HG03378 (cell line): ENCODE measurements around the gene PRKRIP1.
A peak's percentile ranks its signal among the peaks of the same experiment; 100 is the strongest.
"Not testable (repeated sequence)": the region's sequence is repeated elsewhere in the genome, so short reads cannot be mapped to it uniquely, and the experiment has no call there.

ENCODE experiments used
- ATAC-seq: cut with Tn5 transposase; IDR thresholded peaks from one replicate; pipeline ENCODE4 v1.9.1; 2021; ENCODE audit warnings: mild to moderate bottlenecking, moderate library complexity; ENCODE audit not compliant: unreplicated experiment

The PRKRIP1 gene

GRCh38 chr7:102403563-102403962, 7.4 kb downstream of the PRKRIP1 start:
- ATAC-seq: no peak

DNA sequence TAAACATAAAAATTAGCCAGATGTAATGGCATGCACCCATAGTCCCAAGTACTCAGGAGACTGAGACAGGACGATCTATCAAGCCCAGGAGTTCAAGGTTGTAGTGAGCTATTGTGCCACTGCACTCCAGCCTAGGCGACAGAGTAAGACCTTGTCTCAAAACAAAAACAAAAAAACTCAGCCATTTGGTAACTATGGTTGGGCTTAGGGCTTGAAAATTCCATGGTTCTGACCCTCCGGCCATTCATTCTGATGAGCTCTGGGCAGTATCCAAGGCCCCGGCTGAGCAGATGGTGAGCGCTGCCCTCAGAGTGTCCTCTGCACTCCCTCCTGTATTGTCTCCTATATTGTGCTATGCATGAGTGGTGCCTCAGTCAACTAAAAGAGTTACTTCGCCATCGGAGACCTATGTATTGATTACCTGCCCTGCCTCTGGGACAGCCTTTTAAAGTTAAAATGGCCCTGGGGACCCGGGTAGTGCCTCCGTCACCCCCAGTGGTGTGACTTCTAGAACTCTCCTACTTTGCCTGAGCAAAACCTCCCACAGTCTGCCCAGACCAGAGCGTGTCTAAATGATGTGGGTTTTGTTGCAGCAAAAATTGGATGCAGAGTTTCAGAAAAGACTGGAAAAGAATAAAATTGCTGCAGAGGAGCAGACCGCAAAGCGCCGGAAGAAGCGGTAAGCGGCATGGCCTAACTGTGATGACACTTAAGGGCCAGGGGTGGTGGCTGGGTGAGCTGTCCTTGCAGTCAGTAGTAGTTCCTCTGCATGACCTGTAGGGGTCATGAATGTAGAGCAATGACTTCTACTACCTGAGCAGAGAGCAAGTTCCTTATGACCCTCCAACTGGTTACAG, 8.1 kb downstream of the PRKRIP1 start:
- ATAC-seq: peak; percentile 69

- not testable (repeated sequence) for ATAC-seq
These were observed 8.7 kb downstream of the PRKRIP1 start for GRCh38 chr7:102404862-102405188.

- no peak for ATAC-seq
These were observed 11.7 kb downstream of the PRKRIP1 start for GRCh38 chr7:102407910-102408309.

DNA sequence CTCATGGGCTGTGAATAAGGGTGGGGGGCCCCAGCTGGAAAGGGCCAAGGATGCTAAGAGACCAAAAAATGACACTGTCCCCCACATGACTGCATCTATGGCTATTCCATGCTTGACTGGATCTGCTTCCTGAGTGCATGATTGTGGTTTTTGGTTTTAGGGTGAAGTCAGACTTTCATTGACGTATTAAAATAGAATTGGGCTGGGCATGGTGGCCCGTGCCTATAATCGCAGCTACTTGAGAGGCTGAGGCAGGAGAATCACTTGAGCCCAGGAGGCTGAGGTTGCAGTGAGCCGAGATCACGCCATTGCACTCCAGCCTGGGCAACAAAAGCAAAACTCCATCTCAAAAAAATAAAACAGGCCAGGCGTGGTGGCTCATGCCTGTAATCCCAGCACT, 12.4 kb downstream of the PRKRIP1 start:
- peak; percentile 61 for ATAC-seq

DNA sequence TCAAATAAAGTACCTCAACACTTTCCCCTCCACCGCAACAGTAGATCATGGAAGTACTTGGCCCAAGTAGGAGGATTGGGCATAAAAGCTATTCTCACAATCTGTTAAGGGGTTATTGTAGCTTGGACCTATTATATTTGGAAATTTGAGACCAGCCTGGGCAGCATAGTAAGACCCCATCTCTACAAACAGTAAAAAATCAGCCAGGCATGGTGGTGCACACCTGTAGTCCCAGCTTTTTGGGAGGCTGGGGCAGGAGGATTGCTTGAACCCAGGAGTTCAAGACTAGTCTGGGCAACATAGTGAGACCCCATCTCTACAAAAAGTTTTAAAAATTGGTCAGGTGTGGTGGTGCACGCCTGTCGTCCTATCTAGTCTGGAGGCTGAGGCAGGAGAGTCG, 13.2 kb downstream of the PRKRIP1 start:
- no peak for ATAC-seq

DNA sequence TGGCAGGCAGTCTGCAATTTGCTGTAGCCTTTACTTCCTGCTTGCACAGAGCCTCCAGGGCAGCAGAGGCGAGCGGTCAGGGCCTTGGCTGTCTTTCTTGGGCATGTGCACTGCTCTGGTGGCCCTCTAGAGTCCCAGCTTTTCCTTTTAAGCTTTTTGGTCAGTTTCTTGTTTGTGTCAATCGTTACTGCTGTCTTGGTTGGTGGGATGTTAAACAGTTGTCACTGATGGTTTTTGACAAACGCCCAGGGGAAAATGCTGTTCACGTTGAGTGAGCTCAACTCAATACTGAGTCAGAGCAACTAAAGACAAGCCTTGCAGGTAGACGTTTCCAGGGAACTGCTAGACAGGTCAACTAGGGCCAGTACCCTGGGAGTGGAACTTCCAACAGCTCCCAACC, 14.0 kb downstream of the PRKRIP1 start:
- no peak for ATAC-seq

GRCh38 chr7:102410918-102411317, 14.8 kb downstream of the PRKRIP1 start:
- no peak for ATAC-seq

DNA sequence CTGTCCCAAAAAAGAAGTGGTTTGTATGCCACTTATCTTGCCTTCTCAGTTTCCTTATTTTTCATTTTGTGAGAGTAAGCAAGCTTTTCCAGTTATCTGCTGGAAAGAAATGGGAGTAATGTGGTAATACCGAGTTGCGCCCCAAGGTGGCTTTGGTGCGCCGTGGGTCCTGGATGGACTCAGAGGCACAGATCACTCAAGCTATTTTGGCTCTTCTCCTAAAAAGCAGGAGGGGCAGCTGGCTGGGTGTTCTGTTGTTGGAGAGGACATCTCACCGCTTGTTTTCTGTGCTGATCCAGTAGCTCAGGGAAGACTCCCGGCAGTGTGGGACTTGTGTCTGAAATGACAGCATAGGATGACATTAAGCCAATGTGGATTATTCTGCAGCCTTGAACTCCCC, 16.4 kb downstream of the PRKRIP1 start:
- no peak for ATAC-seq

- no peak for ATAC-seq
These were observed 16.9 kb downstream of the PRKRIP1 start for GRCh38 chr7:102413091-102413490.

GRCh38 chr7:102413611-102414010, 17.4 kb downstream of the PRKRIP1 start:
- no peak for ATAC-seq

GRCh38 chr7:102415685-102416225, 19.6 kb downstream of the PRKRIP1 start:
- no peak for ATAC-seq

DNA sequence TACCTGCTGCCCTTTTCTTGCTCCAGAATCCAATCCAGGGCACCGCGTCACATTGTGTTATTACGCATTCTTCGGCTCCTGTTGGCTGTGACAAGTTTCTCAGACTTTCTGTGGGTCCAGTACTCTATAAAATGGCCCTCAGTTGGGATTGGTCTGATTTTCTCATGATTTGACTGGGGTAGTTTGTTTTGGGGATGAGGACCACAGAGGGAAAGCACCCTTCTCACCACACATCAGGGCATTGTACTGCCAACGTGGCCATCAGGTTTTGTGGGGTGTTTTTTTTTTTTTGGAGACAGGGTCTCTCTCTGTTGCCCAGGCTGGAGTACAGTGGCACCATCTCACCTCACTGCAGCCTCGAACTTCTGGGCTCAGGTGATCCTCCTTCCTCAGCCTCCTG, 20.2 kb downstream of the PRKRIP1 start:
- ATAC-seq: no peak

GRCh38 chr7:102417105-102417504, 20.9 kb downstream of the PRKRIP1 start:
- no peak for ATAC-seq

- ATAC-seq: no peak
These were observed 22.4 kb downstream of the PRKRIP1 start for GRCh38 chr7:102418592-102418991.

- no peak for ATAC-seq
These were observed 25.6 kb downstream of the PRKRIP1 start for GRCh38 chr7:102421706-102422240.

GRCh38 chr7:102424129-102424551, 28.0 kb downstream of the PRKRIP1 start:
- ATAC-seq: no peak

DNA sequence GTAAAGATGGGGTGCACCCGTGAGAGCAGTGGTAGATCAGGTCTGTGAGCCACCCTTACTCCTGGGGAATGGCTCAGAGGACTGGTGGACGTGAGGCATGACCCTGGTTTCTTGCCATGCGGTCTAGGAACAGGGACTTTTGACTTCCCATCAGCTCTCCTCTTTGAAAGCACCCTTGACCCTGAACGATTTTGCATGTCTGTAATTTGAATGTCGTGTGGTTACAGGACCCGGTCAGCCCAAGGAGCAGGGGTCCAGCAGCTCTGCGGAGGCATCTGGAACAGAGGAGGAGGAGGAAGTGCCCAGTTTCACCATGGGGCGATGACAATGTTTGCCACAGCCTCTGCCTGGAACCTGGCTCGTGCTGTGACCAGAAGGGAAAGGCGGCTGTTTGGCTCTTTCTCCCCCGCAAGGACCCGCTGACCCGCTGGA, 28.6 kb downstream of the PRKRIP1 start:
- peak; percentile 31 for ATAC-seq

DNA sequence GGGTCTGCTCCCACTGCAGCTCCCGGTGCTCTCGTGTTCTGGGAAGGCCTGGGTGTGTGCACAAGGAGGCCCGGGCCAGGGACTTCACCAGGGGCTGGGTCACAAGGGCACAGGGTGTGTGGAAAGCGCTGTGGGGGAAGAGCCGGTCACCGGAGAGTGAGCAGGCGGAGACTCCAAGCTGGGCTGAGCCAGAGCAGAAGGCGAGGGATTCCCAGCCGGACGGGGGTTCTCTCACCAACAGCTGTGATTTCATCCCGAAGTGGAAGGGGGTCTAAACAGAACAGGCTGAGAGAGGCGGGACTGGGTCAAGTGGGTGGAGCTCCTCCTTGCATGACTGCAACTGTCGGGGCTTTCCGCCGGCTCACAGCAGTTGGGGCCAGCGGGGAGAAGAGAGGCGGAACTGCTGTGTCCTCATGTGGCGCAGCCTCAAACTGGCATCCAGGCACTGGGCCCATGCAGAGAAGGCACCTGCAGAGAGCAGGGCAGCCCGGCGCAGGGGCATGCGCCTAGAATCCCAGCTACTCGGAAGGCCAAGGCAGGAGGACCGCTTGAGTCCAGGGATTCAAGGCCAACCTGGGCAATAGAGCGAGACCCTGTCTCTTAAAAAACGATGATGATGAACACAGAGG, 29.6 kb downstream of the PRKRIP1 start:
- ATAC-seq: peak; percentile 62

GRCh38 chr7:102426268-102427018, 30.3 kb downstream of the PRKRIP1 start:
- peak; percentile 53 for ATAC-seq

DNA sequence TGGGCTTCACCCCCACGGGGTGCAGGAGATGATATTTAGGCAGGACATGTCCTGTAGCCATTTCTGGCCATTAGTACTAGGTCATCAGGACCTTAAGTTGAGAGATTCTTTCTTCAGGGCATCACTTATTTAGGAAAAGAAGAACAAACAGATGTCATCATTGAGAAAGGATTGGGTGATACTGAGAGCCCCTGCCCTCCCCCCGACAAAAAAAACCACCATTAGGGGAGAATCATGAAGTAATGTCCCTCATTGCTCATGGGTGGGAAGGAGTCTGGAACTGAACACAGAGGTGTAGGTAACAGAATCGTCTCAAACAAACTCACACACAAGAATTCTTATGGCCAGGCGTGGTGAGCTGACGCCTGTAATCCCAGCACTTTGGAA, 30.8 kb downstream of the PRKRIP1 start:
- no peak for ATAC-seq
